Cardiac muscle cell (in vitro differentiated cells and primary cell): Measurements from ENCODE around the gene KHDRBS2. TPM values are rescaled to one million over a fixed set of nuclear protein-coding genes. Genes with fewer than 3 reads are reported as not detected.

Experiments
- DNase-seq, 2 donors: peaks; one replicate each; pipeline versions ENCODE4 v3.0.0 to v3.0.0-alpha.2; 2010 to 2017; ENCODE audit warnings: low read depth in 1 of 2, low spot score in 1 of 2
- H3K27ac ChIP-seq: fragments of 200-600 bp; sonication (generic); 2 replicates; pipeline ENCODE4 v1.5.1; 2016
- H3K27me3 ChIP-seq: fragments of 200-600 bp; sonication (generic); 2 replicates; pipeline ENCODE4 v1.6.0; 2016; ENCODE audit warnings: control low read depth
- H3K36me3 ChIP-seq: fragments of 200-600 bp; sonication (generic); 2 replicates; pipeline ENCODE4 v1.5.1; 2016; ENCODE audit warnings: control low read depth
- H3K4me1 ChIP-seq: fragments of 200-600 bp; sonication (generic); 2 replicates; pipeline ENCODE4 v1.8.1; 2017; ENCODE audit warnings: low read depth, mild to moderate bottlenecking, mixed run types
- H3K4me3 ChIP-seq: fragments of 200-600 bp; sonication (generic); 2 replicates; pipeline ENCODE4 v1.5.1; 2016; ENCODE audit warnings: mild to moderate bottlenecking
- H3K9me3 ChIP-seq: fragments of 200-600 bp; sonication (generic); 2 replicates; pipeline ENCODE4 v1.5.1; 2017; ENCODE audit warnings: low read depth, mild to moderate bottlenecking, control low read depth
- CTCF ChIP-seq: IDR thresholded peaks from 2 replicates; pipeline ENCODE4 v1.5.1; 2012; ENCODE audit warnings: low read depth, mild to moderate bottlenecking, low read length
- polyA plus RNA-seq: library from polyadenylated mRNA; unstranded; fragments of >200 nt; fragmentation: Nextera tagmentation; extraction: Ambion mirVana; gene quantifications from 2 replicates; pipeline ENCODE4 v1.2.1, GENCODE V29; 2016
- total RNA-seq: library from RNA; depleted of rRNA; stranded (reverse); fragments of >200 nt; gene quantifications from 2 replicates; pipeline ENCODE4 v1.2.3, GENCODE V29; 2016

Gene KHDRBS2
- total and polyA plus RNA-seq, 2 experiments from 2014 or later: 3.7 to 5.6 TPM

- no peak for DNase-seq
- Histone ChIP-seq H3K36me3 (no peaks in the 10 kb centered on the region), H3K9me3 (no peaks in the 10 kb centered on the region), H3K27me3 (no peaks in the 10 kb centered on the region), H3K4me1 (no peaks in the 10 kb centered on the region), H3K27ac (no peak overlapping the region), H3K4me3 (no peak overlapping the region)
- no peak for TF ChIP-seq CTCF
Observed at GRCh38 chr6:62102387-62102786, 183.6 kb downstream of the KHDRBS2 start.

- Histone ChIP-seq H3K27ac (no peak overlapping the region), H3K27me3 (no peaks in the 10 kb centered on the region), H3K4me1 (no peaks in the 10 kb centered on the region), H3K4me3 (no peak overlapping the region), H3K9me3 (no peaks in the 10 kb centered on the region), H3K36me3 (no peaks in the 10 kb centered on the region)
- no peak for TF ChIP-seq CTCF
- no peak for DNase-seq
Observed at GRCh38 chr6:62090442-62091229, 195.4 kb downstream of the KHDRBS2 start.

- H3K4me3 ChIP-seq: no peak overlapping the region
- no peak for TF ChIP-seq CTCF
- no peaks in the 10 kb centered on the region for H3K27me3 ChIP-seq
- no peaks in the 10 kb centered on the region for H3K36me3 ChIP-seq
- no peaks in the 10 kb centered on the region for H3K4me1 ChIP-seq
- H3K9me3 ChIP-seq: no peaks in the 10 kb centered on the region
- DNase-seq: no peak
- no peak overlapping the region for H3K27ac ChIP-seq
Observed at GRCh38 chr6:62089781-62090180, 196.2 kb downstream of the KHDRBS2 start.

GRCh38 chr6:62086047-62086446, 200.0 kb downstream of the KHDRBS2 start:
- Histone ChIP-seq H3K9me3 (no peaks in the 10 kb centered on the region), H3K36me3 (no peaks in the 10 kb centered on the region), H3K27ac (no peak overlapping the region), H3K4me1 (no peaks in the 10 kb centered on the region), H3K27me3 (no peaks in the 10 kb centered on the region), H3K4me3 (no peak overlapping the region)
- no peak for TF ChIP-seq CTCF
- no peak for DNase-seq

- Histone ChIP-seq H3K36me3 (no peaks in the 10 kb centered on the region), H3K27me3 (no peaks in the 10 kb centered on the region), H3K9me3 (no peaks in the 10 kb centered on the region), H3K4me1 (no peaks in the 10 kb centered on the region), H3K27ac (no peak overlapping the region), H3K4me3 (no peak overlapping the region)
- no peak for DNase-seq
- no peak for TF ChIP-seq CTCF
Observed at GRCh38 chr6:62075869-62076268, 210.2 kb downstream of the KHDRBS2 start.
